H1 (cell line): ENCODE results near the gene TXNDC2.

Experiments used
- CHD1 ChIP-seq: IDR thresholded peaks from 2 replicates; pipeline ENCODE4 v1.6.1; 2012; ENCODE audit warnings: low read depth, low read length, improper control_type of control experiment
- CREB1 ChIP-seq: IDR thresholded peaks from 2 replicates; pipeline ENCODE4 v1.6.1; 2012; ENCODE audit warnings: inconsistent platforms
- CTCF ChIP-seq, 3 experiments: IDR thresholded peaks; 1 replicate in 2 of 3; 2 replicates in 1 of 3; pipeline versions ENCODE4 v1.5.1 to v1.6.1; 2011; ENCODE audit warnings: low read length in 3 of 3, mild to moderate bottlenecking in 3 of 3, inconsistent platforms in 2 of 3, low read depth in 1 of 3, moderate library complexity in 1 of 3; ENCODE audit not compliant: insufficient read depth in 1 of 3; ENCODE audit errors: control extremely low read depth in 1 of 3
- KDM1A ChIP-seq: fragments of 200-600, 300-600 bp; sonication (generic); IDR thresholded peaks from 2 replicates; pipeline ENCODE4 v1.7.1; 2016; ENCODE audit warnings: mild to moderate bottlenecking, low read length, borderline replicate concordance
- SIN3A ChIP-seq, 2 experiments: IDR thresholded peaks in 1 of 2; conservative IDR thresholded peaks in 1 of 2; 2 replicates each; pipeline ENCODE4 v1.6.1; 2011 to 2012; ENCODE audit warnings: low read length in 2 of 2, improper control_type of control experiment in 1 of 2, low read depth in 1 of 2, mild to moderate bottlenecking in 1 of 2
- TBP ChIP-seq: IDR thresholded peaks from 2 replicates; pipeline ENCODE4 v1.6.1; 2011; ENCODE audit warnings: low read depth, low read length, improper control_type of control experiment
- ZNF274 ChIP-seq: IDR thresholded peaks from 2 replicates; pipeline ENCODE4 v1.7.0; 2012; ENCODE audit warnings: low read length, borderline replicate concordance; ENCODE audit errors: extremely low read depth

- TF ChIP-seq CHD1 (no peak), TBP (no peak), CTCF (IDR thresholded peaks at IDR 0.05; ENCODE audit: control extremely low read depth in 1 of 3, insufficient read depth in 1 of 3, low read depth in 1 of 3, low read length in 3 of 3) (no peak), KDM1A (no peak), CREB1 (no peak), ZNF274 (no peak), SIN3A (conservative IDR thresholded peaks at IDR 0.05 in 1 of 2, IDR thresholded peaks at IDR 0.05 in 1 of 2; ENCODE audit: low read depth in 1 of 2, low read length in 2 of 2) (no peak)
Measured at GRCh38 chr18:9842448-9842847, 43.3 kb upstream of the TXNDC2 start.
